ENCODE measurements around the gene FAM98A. TPM values are rescaled to one million over a fixed set of nuclear protein-coding genes. Genes with fewer than 3 reads are reported as not detected.

FAM98A gene
- total and polyA plus RNA-seq, 10 donors = 11.8 to 72.4 (median 37.0) TPM

DNA sequence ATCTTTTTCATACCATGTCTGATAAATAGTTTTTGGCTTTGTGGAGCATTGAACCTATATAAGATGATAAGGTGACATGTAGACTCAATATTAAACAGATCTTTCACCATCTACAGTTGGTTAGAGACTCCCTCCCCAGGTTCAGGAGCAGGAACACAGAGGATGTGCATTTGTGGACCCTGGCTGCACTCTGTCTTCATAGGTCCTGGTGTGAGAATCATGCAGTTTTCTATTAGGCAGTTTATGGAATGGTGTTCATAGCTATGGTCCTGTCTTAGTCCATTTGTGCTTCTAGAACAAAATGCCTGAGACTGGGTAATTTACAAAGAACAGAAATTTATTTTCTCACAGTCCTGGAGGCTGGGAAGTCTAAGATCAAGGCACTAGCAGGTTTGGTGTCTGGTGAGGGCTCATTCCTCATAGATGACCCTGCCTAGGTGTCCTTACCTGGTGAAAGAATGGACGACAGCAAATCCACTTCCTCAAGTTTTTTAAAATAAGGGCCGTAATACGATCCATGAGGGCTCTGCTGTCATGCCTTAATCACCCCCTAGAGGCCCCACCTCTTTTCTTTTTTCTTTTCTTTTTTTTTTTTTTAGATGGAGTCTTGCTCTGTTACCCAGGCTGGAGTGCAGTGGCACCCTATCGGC is 35.3 kb upstream of the FAM98A start:
- 86 to 96% (median 92%) methylated on average over 4 of the region's 4 CpGs for WGBS, 5 donors

DNA sequence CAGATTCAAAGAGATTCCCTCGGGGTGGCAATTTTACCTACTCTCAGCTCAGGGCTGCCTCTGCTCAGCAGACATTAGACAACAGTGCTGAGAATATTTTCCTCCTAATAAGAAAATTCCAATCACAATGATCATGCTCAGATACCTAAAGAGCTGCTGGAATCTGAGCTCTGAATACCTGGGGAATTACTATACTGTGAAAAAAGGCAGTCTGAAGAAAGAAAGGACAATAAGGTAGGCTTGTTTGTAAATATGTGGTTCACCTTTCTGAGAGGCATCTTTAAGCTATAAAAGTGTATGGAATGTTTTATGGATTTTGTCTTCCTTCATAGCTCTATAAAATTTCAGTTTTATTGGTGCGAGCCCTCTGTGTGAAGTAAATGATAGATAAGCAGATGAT is 34.2 kb upstream of the FAM98A start:
- Histone ChIP-seq H3K4me1 (no peaks in the 10 kb centered on the region), H3K27ac (no peak overlapping the region), H3K4me3 (no peak overlapping the region), H3K9me3 (no peaks in the 10 kb centered on the region), H3K27me3 (replicated peaks in 1 of 7) (no peaks in the 10 kb centered on the region), H3K36me3 (no peaks in the 10 kb centered on the region)
- WGBS, 5 donors = 87 to 97% (median 96%) methylated on average over 2 of the region's 2 CpGs
- no peak for DNase-seq
- intact Hi-C loops (cut with DNase I; ENCODE audit: low total_unique reads) = no loop called here
- TF ChIP-seq POLR2AphosphoS5 (IDR thresholded peaks at IDR 0.05) (no peak), POLR2A (IDR thresholded peaks at IDR 0.05) (no peak)
- TF ChIP-seq, protein P1, sequence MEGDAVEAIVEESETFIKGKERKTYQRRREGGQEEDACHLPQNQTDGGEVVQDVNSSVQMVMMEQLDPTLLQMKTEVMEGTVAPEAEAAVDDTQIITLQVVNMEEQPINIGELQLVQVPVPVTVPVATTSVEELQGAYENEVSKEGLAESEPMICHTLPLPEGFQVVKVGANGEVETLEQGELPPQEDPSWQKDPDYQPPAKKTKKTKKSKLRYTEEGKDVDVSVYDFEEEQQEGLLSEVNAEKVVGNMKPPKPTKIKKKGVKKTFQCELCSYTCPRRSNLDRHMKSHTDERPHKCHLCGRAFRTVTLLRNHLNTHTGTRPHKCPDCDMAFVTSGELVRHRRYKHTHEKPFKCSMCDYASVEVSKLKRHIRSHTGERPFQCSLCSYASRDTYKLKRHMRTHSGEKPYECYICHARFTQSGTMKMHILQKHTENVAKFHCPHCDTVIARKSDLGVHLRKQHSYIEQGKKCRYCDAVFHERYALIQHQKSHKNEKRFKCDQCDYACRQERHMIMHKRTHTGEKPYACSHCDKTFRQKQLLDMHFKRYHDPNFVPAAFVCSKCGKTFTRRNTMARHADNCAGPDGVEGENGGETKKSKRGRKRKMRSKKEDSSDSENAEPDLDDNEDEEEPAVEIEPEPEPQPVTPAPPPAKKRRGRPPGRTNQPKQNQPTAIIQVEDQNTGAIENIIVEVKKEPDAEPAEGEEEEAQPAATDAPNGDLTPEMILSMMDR (IDR thresholded peaks at IDR 0.05 in 8 of 11, conservative IDR thresholded peaks at IDR 0.05 in 3 of 11) = no peak

More for the DNA sequence above, 35.3 kb upstream of the FAM98A start:
- DNase-seq = no peak
- Histone ChIP-seq H3K4me1 (no peaks in the 10 kb centered on the region), H3K27me3 (replicated peaks in 1 of 7) (no peaks in the 10 kb centered on the region), H3K4me3 (no peak overlapping the region), H3K27ac (no peak overlapping the region), H3K36me3 (no peaks in the 10 kb centered on the region), H3K9me3 (no peaks in the 10 kb centered on the region)
- intact Hi-C loops (cut with DNase I; ENCODE audit: low total_unique reads) = no loop called here
- TF ChIP-seq, protein P1 (IDR thresholded peaks at IDR 0.05 in 8 of 11, conservative IDR thresholded peaks at IDR 0.05 in 3 of 11) = no peak
- TF ChIP-seq POLR2AphosphoS5 (IDR thresholded peaks at IDR 0.05) = no peak
- TF ChIP-seq POLR2A (IDR thresholded peaks at IDR 0.05) = no peak

DNA sequence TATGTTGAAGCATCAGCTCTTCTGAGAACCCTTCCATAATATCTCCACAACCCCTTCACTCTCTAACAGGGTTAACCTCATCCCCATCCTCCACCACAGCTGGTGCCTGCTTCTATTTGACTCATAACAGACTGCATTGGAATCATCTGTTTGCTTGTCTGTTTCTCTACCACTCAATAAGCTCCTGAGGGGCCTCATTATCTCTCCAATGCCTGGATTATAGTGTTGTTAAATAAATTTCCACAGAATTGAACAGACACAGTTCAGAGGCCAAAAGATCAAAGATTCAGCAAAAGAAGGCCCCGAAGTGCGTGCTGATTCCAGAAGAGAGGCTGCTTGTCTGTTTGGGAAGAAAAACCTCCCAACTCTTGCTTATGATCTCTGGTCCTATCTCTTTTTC is 33.7 kb upstream of the FAM98A start:
- WGBS, 5 donors = 90 to 98% (median 94%) methylated on average over 2 of the region's 2 CpGs
- DNase-seq = no peak
- Histone ChIP-seq H3K4me3 (no peak overlapping the region), H3K36me3 (no peaks in the 10 kb centered on the region), H3K4me1 (no peaks in the 10 kb centered on the region), H3K27me3 (replicated peaks in 1 of 7) (no peaks in the 10 kb centered on the region), H3K27ac (no peak overlapping the region), H3K9me3 (no peaks in the 10 kb centered on the region)
- intact Hi-C loops (cut with DNase I; ENCODE audit: low total_unique reads) = no loop called here
- TF ChIP-seq POLR2A (IDR thresholded peaks at IDR 0.05) (no peak), POLR2AphosphoS5 (IDR thresholded peaks at IDR 0.05) (no peak)
- TF ChIP-seq, protein P1 (IDR thresholded peaks at IDR 0.05 in 8 of 11, conservative IDR thresholded peaks at IDR 0.05 in 3 of 11) = no peak

DNA sequence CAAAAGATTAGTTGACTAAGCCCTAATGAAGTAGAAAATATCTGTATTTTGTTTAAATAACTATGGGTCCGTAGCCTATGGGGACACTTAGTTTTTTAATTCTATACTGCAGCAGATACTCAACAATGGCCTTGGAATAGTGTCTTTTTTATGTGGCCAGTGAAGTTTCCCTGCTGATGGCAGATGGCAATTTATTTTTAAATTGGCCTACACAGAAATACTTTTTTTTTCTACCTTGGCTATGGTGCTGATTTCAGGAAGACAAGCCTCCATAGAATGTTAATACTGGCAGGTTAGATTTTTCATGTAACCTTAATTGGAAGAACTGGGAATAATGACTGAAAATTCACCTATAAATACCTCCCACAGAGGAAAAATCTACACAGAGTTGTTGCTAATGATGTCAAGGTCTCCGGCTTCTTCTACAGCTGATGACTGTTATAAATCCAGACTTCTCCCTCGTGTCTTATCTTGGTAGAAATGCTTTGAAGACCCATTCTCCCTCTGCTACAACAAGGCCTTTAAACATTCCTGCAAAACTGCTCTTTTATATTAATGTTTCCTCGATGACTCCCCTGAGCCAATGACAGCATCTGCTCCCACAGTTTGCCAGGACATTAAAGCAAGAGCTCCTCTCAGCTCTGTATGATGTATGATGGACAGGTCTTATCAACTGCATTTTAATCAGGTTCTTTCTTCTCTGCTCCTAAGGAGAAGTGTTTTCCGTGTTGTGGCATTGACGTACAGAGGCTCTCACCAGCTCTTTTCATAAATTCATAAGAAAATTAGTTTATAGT is 29.1 kb upstream of the FAM98A start:
- H3K4me3 ChIP-seq = no peak overlapping the region
- no peaks in the 10 kb centered on the region for H3K4me1 ChIP-seq
- intact Hi-C loops (cut with DNase I; ENCODE audit: low total_unique reads) = no loop called here
- H3K36me3 ChIP-seq = no peaks in the 10 kb centered on the region
- WGBS, 5 donors = 89 to 94% (median 92%) methylated on average over 6 of the region's 6 CpGs
- TF ChIP-seq POLR2A (IDR thresholded peaks at IDR 0.05) = no peak
- no peak for TF ChIP-seq POLR2AphosphoS5 (IDR thresholded peaks at IDR 0.05)
- TF ChIP-seq, protein P1 (IDR thresholded peaks at IDR 0.05 in 8 of 11, conservative IDR thresholded peaks at IDR 0.05 in 3 of 11) = no peak
- H3K27ac ChIP-seq = no peak overlapping the region
- no peaks in the 10 kb centered on the region for H3K27me3 ChIP-seq (replicated peaks in 1 of 7)
- DNase-seq = no peak
- H3K9me3 ChIP-seq = no peaks in the 10 kb centered on the region
